Measurements from ENCODE around the gene MTTP.
"Not testable (repeated sequence)": the region's sequence is repeated elsewhere in the genome, so short reads cannot be mapped to it uniquely, and the experiment has no call there.

Gene MTTP

GRCh38 chr4:99574530-99575324 lies at the start of gene MTTP:
Gene MTTP (plus strand): TSS chr4:99574824. CDS start chr4:99574910, 86 bp downstream.
- in situ Hi-C loops (cut with HindIII; ENCODE audit: low sequenced_read_pairs), result no loop called here

GRCh38 chr4:99529228-99529627 lies 45.4 kb upstream of the MTTP start:
- in situ Hi-C loops (cut with HindIII; ENCODE audit: low sequenced_read_pairs), result no loop called here

GRCh38 chr4:99529956-99530355 lies 44.7 kb upstream of the MTTP start:
- in situ Hi-C loops (cut with HindIII; ENCODE audit: low sequenced_read_pairs), result no loop called here

GRCh38 chr4:99534699-99535098 lies 39.9 kb upstream of the MTTP start:
- in situ Hi-C loops (cut with HindIII; ENCODE audit: low sequenced_read_pairs), result not testable (repeated sequence)

GRCh38 chr4:99536271-99536670 lies 38.4 kb upstream of the MTTP start:
- in situ Hi-C loops (cut with HindIII; ENCODE audit: low sequenced_read_pairs), result no loop called here

DNA sequence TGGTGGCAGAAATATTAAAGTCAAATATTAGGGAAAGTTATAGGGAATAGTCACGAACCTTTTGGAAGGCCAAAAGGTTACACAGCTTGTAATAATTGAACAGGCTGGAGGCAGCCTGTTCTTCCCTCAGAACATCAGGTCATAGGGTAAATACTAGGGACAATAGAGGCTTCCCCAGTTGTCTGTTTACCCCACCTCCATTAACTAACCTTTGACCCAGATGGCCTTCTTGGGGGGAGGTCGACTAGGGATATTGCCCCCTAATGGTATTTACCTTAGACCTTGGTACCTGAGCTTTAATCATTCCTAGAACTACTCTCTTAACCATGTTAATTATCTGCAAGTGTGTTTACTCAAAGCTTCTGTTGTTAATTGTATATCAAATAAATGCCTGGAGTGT lies 37.8 kb upstream of the MTTP start:
- in situ Hi-C loops (cut with HindIII; ENCODE audit: low sequenced_read_pairs), result no loop called here

GRCh38 chr4:99537674-99538073 lies 37.0 kb upstream of the MTTP start:
- in situ Hi-C loops (cut with HindIII; ENCODE audit: low sequenced_read_pairs), result no loop called here

GRCh38 chr4:99540277-99540939 lies 34.2 kb upstream of the MTTP start:
- in situ Hi-C loops (cut with HindIII; ENCODE audit: low sequenced_read_pairs), result no loop called here

GRCh38 chr4:99552872-99553271 lies 21.8 kb upstream of the MTTP start:
- in situ Hi-C loops (cut with HindIII; ENCODE audit: low sequenced_read_pairs), result no loop called here

- in situ Hi-C loops (cut with HindIII; ENCODE audit: low sequenced_read_pairs), result no loop called here
Measured at GRCh38 chr4:99563310-99564186, 11.1 kb upstream of the MTTP start, which contains the start of gene TRMT10A. Gene TRMT10A (minus strand): TSS chr4:99564039. CDS start chr4:99559338, 4,701 bp downstream.

DNA sequence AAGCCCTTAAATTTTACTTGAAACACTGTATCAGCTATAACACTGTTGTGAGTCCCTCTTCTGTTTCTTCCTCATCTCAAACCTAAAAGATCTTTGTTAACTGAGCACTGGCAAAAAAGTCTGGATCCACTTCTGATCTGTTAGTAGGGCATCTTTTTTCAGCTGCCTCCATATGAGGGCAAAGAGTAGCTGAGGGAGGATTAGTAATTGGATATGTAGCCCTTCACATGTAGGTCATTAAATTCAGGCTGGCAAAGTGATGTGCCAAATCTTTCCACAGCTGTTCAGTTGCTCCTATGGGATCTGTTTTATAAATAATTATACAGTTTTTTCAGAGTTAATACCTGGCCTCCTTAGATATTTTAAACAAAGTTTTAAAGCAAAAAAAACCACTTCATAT lies 9.7 kb upstream of the MTTP start:
- in situ Hi-C loops (cut with HindIII; ENCODE audit: low sequenced_read_pairs), result no loop called here

DNA sequence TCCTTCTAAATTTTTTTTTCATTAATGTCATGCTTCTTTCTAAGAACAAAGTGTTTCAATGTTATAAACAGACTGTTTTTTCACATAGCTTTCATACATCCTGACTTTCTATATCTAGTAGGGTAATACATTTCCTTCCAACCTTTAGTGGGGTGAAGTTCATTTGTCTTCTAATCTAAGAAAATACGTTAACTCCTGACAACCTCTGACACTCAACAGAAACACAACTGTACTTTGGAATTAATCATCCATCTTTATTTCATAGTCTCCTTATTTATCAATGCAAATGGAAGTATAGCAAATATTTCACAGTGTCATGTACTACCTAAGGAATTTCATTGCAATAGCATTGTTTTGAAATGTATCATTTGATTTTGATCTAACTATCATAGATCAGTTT lies 2.7 kb upstream of the MTTP start:
- in situ Hi-C loops (cut with HindIII; ENCODE audit: low sequenced_read_pairs), result no loop called here

- in situ Hi-C loops (cut with HindIII; ENCODE audit: low sequenced_read_pairs), result no loop called here
Measured at GRCh38 chr4:99572527-99573240, 1.9 kb upstream of the MTTP start.

DNA sequence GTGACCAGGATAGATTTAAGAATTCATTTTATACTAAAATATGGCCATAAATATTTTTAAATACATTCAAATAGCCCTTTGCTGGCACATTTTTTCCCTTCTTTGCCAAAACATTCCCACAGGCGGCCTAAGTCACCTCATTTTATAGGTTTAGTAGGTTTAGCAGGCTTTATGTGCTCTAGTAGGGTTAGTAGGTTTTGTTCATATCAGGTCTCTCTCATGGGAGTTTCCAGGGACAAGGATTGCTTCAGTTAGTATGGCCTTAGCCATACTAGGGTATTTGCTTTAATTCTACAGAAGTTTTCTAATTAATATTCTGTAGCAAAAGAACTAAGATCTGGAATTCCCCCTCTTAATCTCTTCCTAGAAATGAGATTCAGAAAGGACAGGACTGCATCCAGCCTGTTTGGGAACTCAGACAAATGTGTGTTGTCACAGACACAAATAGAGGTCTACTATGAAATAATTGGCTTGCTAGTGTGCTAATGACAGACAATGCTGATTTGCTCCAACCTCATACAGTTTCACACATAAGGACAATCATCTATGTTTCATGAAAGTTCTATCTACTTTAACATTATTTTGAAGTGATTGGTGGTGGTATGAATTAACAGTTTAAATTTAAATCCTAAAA lies 772 bp upstream of the MTTP start:
- in situ Hi-C loops (cut with HindIII; ENCODE audit: low sequenced_read_pairs), result no loop called here

DNA sequence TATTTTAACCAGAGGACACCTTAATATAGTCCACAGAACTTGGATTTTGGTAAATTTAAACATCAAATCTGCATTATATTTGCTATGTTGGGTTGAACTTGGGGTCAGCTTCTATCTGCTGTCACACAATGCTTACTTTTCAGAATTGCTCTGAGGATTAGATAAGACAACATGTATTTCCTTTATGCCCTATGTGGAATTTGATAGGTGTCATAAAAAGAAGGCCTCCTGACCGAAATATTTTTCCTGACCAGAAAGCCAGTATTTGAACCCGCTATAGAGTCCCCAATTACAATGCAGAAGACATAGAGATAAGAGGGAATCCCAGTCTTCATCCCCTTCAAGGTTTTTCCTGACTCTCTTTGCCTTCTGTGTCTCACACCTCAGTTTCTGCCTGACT lies 4.1 kb downstream of the MTTP start:
- in situ Hi-C loops (cut with HindIII; ENCODE audit: low sequenced_read_pairs), result no loop called here

GRCh38 chr4:99585516-99585915 lies 10.9 kb downstream of the MTTP start:
- in situ Hi-C loops (cut with HindIII; ENCODE audit: low sequenced_read_pairs), result no loop called here

DNA sequence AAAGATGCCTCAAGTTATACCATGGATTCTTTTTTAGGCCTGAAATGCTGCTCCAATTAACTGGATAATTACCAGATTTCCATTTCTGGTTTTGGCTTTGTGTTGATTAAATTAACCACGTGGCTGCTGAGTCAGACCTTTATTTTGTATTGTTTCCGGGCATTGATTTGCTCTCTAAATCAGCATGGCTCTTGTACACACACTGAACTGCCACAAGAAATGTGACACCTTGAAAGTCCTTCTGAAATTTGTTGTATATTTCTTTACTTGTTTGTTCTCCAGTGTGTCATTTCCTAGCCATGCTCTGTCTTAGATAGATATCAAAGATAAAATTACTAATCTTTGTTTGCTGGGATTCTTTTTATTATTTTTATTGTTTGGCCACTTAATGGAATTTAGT lies 11.7 kb downstream of the MTTP start:
- in situ Hi-C loops (cut with HindIII; ENCODE audit: low sequenced_read_pairs), result no loop called here

DNA sequence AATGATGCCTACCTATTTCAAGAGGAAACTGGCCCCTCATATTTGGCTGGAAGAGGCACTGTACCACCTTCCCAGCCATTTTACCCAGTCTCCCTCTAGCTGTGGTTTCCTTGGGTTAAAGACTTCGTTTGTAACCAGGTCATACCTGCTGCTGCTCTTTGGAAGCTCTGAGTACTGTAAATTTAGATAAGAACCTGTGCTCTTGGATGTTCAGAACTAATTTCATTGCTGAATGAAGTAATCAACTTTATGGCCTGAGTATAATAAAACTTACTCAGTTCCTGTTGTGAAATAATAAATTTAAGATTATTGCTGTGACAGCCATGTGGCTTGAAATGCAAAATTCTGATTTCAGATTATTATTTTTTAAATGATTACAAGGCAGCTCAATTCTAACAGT lies 12.2 kb downstream of the MTTP start:
- in situ Hi-C loops (cut with HindIII; ENCODE audit: low sequenced_read_pairs), result no loop called here

- in situ Hi-C loops (cut with HindIII; ENCODE audit: low sequenced_read_pairs), result no loop called here
Measured at GRCh38 chr4:99587309-99587708, 12.7 kb downstream of the MTTP start.

DNA sequence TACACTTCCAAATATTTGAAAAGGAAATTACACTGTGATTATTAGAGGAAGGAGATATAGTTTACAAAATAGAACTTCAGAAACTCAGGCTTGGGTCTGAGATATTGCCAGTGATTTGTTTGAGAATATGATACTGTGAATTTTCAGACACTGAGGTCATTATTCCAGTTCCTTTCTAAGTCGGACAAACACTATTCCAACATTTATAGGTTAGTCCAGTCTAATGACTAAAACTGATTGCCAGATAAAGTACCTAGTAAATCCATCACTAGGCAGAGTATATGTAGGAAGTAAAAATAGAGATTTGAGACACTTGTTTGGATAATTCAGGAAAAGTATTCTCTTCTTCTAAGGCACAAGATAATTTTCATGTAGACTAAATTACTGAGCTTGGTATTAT lies 13.2 kb downstream of the MTTP start:
- in situ Hi-C loops (cut with HindIII; ENCODE audit: low sequenced_read_pairs), result no loop called here
